H1 (cell line): ENCODE results near the gene TMC3.

ENCODE experiments used
- CHD2 ChIP-seq: IDR thresholded peaks from 2 replicates; pipeline ENCODE4 v1.6.1; 2012; ENCODE audit warnings: low read length, improper control_type of control experiment
- CTCF ChIP-seq, 3 experiments: IDR thresholded peaks; 1 replicate in 2 of 3; 2 replicates in 1 of 3; pipeline versions ENCODE4 v1.5.1 to v1.6.1; 2011; ENCODE audit warnings: low read length in 3 of 3, mild to moderate bottlenecking in 3 of 3, inconsistent platforms in 2 of 3, low read depth in 1 of 3, moderate library complexity in 1 of 3; ENCODE audit not compliant: insufficient read depth in 1 of 3; ENCODE audit errors: control extremely low read depth in 1 of 3
- EZH2 ChIP-seq: fragments of 200-600 bp; sonication (generic); IDR thresholded peaks from 2 replicates; pipeline ENCODE4 v1.7.1; 2012; ENCODE audit warnings: low read depth, mild to moderate bottlenecking, moderate library complexity, low read length, inconsistent platforms; ENCODE audit not compliant: severe bottlenecking
- JUND ChIP-seq: IDR thresholded peaks from 2 replicates; pipeline ENCODE4 v1.6.1; 2011; ENCODE audit warnings: mild to moderate bottlenecking, improper control_type of control experiment, low read length
- POLR2AphosphoS5 ChIP-seq: IDR thresholded peaks from 2 replicates; pipeline ENCODE4 v1.6.1; 2011; ENCODE audit warnings: low read depth, low read length
- RAD21 ChIP-seq, 2 experiments: IDR thresholded peaks in 1 of 2; conservative IDR thresholded peaks in 1 of 2; 2 replicates each; pipeline ENCODE4 v1.6.1; 2011; ENCODE audit warnings: low read depth in 2 of 2, low read length in 2 of 2, improper control_type of control experiment in 1 of 2, inconsistent platforms in 1 of 2, mild to moderate bottlenecking in 1 of 2, moderate library complexity in 1 of 2
- RFX5 ChIP-seq: IDR thresholded peaks from 2 replicates; pipeline ENCODE4 v1.6.1; 2011; ENCODE audit warnings: low read depth, low read length, improper control_type of control experiment, borderline replicate concordance
- SIRT6 ChIP-seq: IDR thresholded peaks from one replicate; pipeline ENCODE4 v1.7.1; 2012; ENCODE audit warnings: low read length, inconsistent platforms
- SUZ12 ChIP-seq: fragments of 200-600 bp; sonication (generic); IDR thresholded peaks from 2 replicates; pipeline ENCODE4 v1.6.1; 2012; ENCODE audit warnings: mild to moderate bottlenecking, inconsistent platforms, low read length, moderate library complexity, mixed read lengths
- TAF1 ChIP-seq: IDR thresholded peaks from 2 replicates; pipeline ENCODE4 v1.6.1; 2011; ENCODE audit warnings: mild to moderate bottlenecking, low read depth, low read length
- TEAD4 ChIP-seq: IDR thresholded peaks from 2 replicates; pipeline ENCODE4 v1.6.1; 2012; ENCODE audit warnings: low read depth, low read length, inconsistent platforms, mixed read lengths
- USF2 ChIP-seq: IDR thresholded peaks from 2 replicates; pipeline ENCODE4 v1.6.1; 2011; ENCODE audit warnings: low read length, improper control_type of control experiment
- YY1 ChIP-seq: IDR thresholded peaks from 2 replicates; pipeline ENCODE4 v1.6.1; 2011; ENCODE audit warnings: low read depth, mild to moderate bottlenecking, low read length

- TF ChIP-seq SIRT6 (no peak), POLR2AphosphoS5 (no peak), CTCF (IDR thresholded peaks at IDR 0.05; ENCODE audit: control extremely low read depth in 1 of 3, insufficient read depth in 1 of 3, low read depth in 1 of 3, low read length in 3 of 3) (no peak), TAF1 (no peak), CHD2 (no peak), TEAD4 (no peak), RAD21 (IDR thresholded peaks at IDR 0.05 in 1 of 2, conservative IDR thresholded peaks at IDR 0.05 in 1 of 2; ENCODE audit: low read depth in 2 of 2, low read length in 2 of 2) (no peak), RFX5 (no peak), YY1 (no peak), SUZ12 (no peak), JUND (no peak), USF2 (no peak), EZH2 (no peak)
Observed at GRCh38 chr15:81321667-81322066, 52.3 kb downstream of the TMC3 start.
